Stomach smooth muscle (tissue), 2 donors: Measurements from ENCODE around the gene EPB41L2.

Experiments used
- H3K27ac ChIP-seq: one replicate; pipeline ENCODE4 v1.7.0; 2013; ENCODE audit warnings: mild to moderate bottlenecking, low read length, inconsistent platforms
- H3K27me3 ChIP-seq, 2 donors: one replicate each; pipeline ENCODE4 v1.7.0; 2013; ENCODE audit warnings: low read length in 2 of 2; ENCODE audit not compliant: insufficient read depth in 2 of 2, control insufficient read depth in 1 of 2
- H3K36me3 ChIP-seq, 2 donors: one replicate each; pipeline ENCODE4 v1.7.0; 2013; ENCODE audit warnings: low read length in 2 of 2; ENCODE audit not compliant: control insufficient read depth in 2 of 2, insufficient read depth in 2 of 2
- H3K4me1 ChIP-seq: one replicate; pipeline ENCODE4 v1.7.0; 2013; ENCODE audit warnings: low read length; ENCODE audit not compliant: control insufficient read depth, insufficient read depth
- H3K4me3 ChIP-seq, 2 donors: one replicate each; pipeline ENCODE4 v1.7.0; 2013; ENCODE audit warnings: low read length in 2 of 2
- H3K9ac ChIP-seq, 2 donors: one replicate each; pipeline ENCODE4 v1.7.0; 2013; ENCODE audit warnings: low read length in 2 of 2, mild to moderate bottlenecking in 1 of 2
- H3K9me3 ChIP-seq, 2 donors: one replicate each; pipeline ENCODE4 v1.7.0; 2013; ENCODE audit warnings: low read length in 2 of 2; ENCODE audit not compliant: control insufficient read depth in 2 of 2
- donor health status: healthy.
- donor health status: Pancreatic carcinoma.

EPB41L2 gene

GRCh38 chr6:130889423-130889822, 173.6 kb downstream of the EPB41L2 start:
- Histone ChIP-seq H3K36me3 (peaks cover 9 to 13% of the 10 kb centered on the region in 2 donors), H3K4me1 (no peaks in the 10 kb centered on the region), H3K9ac (no peak overlapping the region), H3K27ac (no peak overlapping the region), H3K4me3 (no peak overlapping the region), H3K27me3 (no peaks in the 10 kb centered on the region), H3K9me3 (no peaks in the 10 kb centered on the region)

DNA sequence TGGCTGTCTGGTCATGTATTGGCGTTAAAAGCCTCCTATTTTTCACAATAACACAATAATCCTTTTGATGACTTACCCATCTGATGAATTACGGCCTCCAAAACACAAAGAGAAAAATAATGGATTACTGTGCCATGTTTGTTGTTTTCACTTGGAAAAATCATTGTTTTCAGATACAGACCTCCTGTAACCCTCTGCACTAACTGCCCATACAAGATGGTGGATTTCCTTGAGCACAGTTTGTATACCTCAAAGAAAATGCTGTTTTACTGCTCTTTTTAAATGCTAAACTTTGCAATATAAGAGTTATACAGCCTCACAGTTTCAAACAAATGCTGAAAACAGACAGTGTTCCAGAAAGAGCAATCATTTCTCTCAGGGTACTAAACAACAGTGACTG, 174.8 kb downstream of the EPB41L2 start:
- H3K27me3 ChIP-seq: no peaks in the 10 kb centered on the region
- H3K27ac ChIP-seq: no peak overlapping the region
- H3K9ac ChIP-seq: no peak overlapping the region
- H3K9me3 ChIP-seq: no peaks in the 10 kb centered on the region
- H3K36me3 ChIP-seq: peaks cover 5 to 7% of the 10 kb centered on the region in 2 donors
- H3K4me1 ChIP-seq: no peaks in the 10 kb centered on the region
- H3K4me3 ChIP-seq: no peak overlapping the region

DNA sequence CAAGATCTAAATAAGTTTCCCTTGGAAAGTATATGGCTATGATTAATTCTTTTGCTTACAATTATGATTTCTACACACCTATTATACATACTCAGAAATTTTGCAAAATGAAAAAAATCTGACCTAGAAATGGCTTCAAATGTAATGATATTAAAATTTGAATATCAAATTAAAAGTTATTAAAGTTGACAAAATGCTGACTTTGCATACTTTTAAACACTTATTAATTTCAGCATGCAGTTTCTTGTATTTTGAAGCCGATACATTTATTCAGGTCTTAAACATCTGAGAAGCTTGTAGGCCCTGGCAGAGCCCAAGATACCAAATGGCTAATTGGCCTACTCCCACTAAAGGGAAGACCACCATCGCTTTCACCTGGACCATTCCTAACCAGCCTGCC, 176.1 kb downstream of the EPB41L2 start:
- H3K4me3 ChIP-seq: no peak overlapping the region
- H3K27me3 ChIP-seq: no peaks in the 10 kb centered on the region
- H3K4me1 ChIP-seq: no peaks in the 10 kb centered on the region
- peaks cover 3 to 15% of the 10 kb centered on the region in 2 donors for H3K36me3 ChIP-seq
- no peak overlapping the region for H3K9ac ChIP-seq
- no peaks in the 10 kb centered on the region for H3K9me3 ChIP-seq
- no peak overlapping the region for H3K27ac ChIP-seq

- H3K9ac ChIP-seq: no peak overlapping the region
- no peak overlapping the region for H3K27ac ChIP-seq
- H3K4me1 ChIP-seq: no peaks in the 10 kb centered on the region
- H3K9me3 ChIP-seq: no peaks in the 10 kb centered on the region
- no peaks in the 10 kb centered on the region for H3K27me3 ChIP-seq
- no peak overlapping the region for H3K4me3 ChIP-seq
- peaks cover 2 to 15% of the 10 kb centered on the region in 2 donors for H3K36me3 ChIP-seq
Measured at GRCh38 chr6:130885392-130886192, 177.5 kb downstream of the EPB41L2 start.

DNA sequence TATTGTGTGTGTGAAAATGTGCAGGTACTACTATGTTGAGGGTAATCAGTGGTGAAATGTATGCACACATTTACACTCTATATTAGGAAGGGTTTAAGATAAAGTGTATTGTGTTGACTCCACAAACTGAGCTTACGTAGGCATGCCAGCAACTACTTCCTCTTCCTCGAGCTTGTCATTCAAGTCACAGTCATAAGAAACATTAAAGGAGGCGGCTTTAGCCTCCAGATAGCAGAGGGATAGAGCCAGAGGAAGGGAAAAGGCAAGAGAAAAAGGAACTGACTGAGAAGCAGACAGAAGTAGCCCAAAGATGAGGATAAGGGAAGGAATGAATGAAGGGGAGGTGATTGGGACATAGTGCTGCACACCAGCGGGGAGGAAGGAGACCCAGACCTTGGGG, 180.7 kb downstream of the EPB41L2 start:
- H3K9ac ChIP-seq: no peak overlapping the region
- H3K36me3 ChIP-seq: peaks cover 5 to 15% of the 10 kb centered on the region in 2 donors
- H3K9me3 ChIP-seq: no peaks in the 10 kb centered on the region
- H3K4me1 ChIP-seq: no peaks in the 10 kb centered on the region
- H3K4me3 ChIP-seq: no peak overlapping the region
- no peaks in the 10 kb centered on the region for H3K27me3 ChIP-seq
- no peak overlapping the region for H3K27ac ChIP-seq

DNA sequence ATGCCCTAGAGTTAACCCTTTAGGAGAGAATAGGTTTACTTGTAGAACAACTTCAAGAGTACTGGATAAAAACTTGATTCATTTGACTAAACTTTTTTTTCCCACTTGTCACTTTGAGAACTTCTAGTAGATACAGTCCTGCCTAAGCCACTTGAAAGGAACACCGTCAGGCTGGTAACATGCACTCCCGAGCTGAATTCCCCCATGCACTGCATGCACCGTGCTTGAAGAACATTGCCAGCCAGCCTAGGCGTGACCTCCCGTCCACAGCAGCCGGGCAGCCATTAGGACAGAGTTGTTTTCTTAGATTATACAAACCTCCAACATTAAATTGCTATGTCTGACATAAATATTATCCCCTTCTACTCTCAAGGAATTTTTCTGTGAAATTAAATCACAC, 183.2 kb downstream of the EPB41L2 start:
- Histone ChIP-seq H3K4me1 (no peaks in the 10 kb centered on the region), H3K27me3 (no peaks in the 10 kb centered on the region), H3K9ac (no peak overlapping the region), H3K4me3 (no peak overlapping the region), H3K36me3 (peaks cover 5 to 15% of the 10 kb centered on the region in 2 donors), H3K9me3 (no peaks in the 10 kb centered on the region), H3K27ac (no peak overlapping the region)

GRCh38 chr6:130873746-130874145, 189.3 kb downstream of the EPB41L2 start:
- no peaks in the 10 kb centered on the region for H3K4me1 ChIP-seq
- no peaks in the 10 kb centered on the region for H3K9me3 ChIP-seq
- no peak overlapping the region for H3K4me3 ChIP-seq
- no peak overlapping the region for H3K27ac ChIP-seq
- H3K9ac ChIP-seq: no peak overlapping the region
- H3K27me3 ChIP-seq: no peaks in the 10 kb centered on the region
- peaks cover 7 to 9% of the 10 kb centered on the region in 2 donors for H3K36me3 ChIP-seq

- H3K4me1 ChIP-seq: no peaks in the 10 kb centered on the region
Measured at GRCh38 chr6:130872250-130873095, 190.6 kb downstream of the EPB41L2 start.

DNA sequence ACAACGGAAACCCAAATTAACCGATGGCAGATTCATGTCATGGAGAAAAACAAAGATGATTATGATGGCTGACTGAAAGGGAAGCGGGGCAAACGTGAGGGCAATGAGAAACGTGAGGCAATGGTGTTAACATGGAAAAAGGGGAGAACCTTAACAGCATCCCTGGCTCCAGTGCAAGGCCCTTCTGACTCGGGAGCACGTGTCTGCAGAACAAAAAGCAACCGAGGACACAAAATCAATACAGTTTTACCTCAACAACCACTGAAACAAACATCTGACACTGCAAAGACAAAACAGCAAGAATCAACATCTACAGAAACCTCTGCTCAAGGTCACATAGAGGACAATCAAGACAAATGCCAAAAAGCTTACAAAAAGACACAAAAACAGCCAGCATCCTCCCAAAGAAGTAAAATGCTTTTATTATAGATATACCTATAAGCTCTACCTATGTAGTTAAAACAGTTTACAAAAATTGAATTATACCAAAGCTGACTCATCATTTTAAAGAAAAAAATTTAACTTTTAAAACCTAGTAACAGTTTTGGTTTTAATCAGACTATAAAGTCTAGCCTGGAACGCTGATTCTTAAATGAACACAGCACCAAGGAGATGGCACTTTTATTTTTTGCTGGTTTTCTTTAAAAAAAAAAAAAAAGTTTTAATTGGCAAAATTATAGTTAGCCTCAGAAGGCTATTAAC, 192.7 kb downstream of the EPB41L2 start:
- H3K9me3 ChIP-seq: no peaks in the 10 kb centered on the region
- H3K4me3 ChIP-seq: no peak overlapping the region
- no peaks in the 10 kb centered on the region for H3K27me3 ChIP-seq
- no peaks in the 10 kb centered on the region for H3K4me1 ChIP-seq
- H3K27ac ChIP-seq: no peak overlapping the region
- peaks cover 7 to 18% of the 10 kb centered on the region in 2 donors for H3K36me3 ChIP-seq
- no peak overlapping the region for H3K9ac ChIP-seq

More at GRCh38 chr6:130872250-130873095, 190.6 kb downstream of the EPB41L2 start:
- H3K36me3 ChIP-seq: peaks cover 7 to 9% of the 10 kb centered on the region in 2 donors
- no peaks in the 10 kb centered on the region for H3K9me3 ChIP-seq
- no peak overlapping the region for H3K9ac ChIP-seq
- no peak overlapping the region for H3K27ac ChIP-seq
- H3K4me3 ChIP-seq: no peak overlapping the region
- no peaks in the 10 kb centered on the region for H3K27me3 ChIP-seq

DNA sequence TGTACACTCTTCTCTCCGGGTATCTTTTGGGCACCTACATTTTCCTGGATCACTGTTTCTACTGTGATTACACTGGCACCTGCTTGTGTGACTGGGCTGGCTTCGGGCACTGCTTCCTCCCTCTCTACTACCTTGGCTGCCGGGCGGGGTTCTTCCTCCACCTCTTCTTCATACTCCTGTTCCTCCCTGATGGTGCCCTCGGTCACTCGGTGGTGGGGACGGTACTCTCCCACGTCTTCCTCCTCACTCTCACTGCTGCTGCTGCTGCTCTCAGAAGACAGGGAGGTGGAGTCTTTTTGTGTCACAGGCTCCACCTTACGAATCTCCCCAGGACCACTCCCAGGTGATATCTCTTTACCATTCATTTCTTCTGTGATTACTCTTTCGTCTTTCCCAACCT, 193.4 kb downstream of the EPB41L2 start:
- H3K9me3 ChIP-seq: no peaks in the 10 kb centered on the region
- no peak overlapping the region for H3K27ac ChIP-seq
- H3K27me3 ChIP-seq: no peaks in the 10 kb centered on the region
- H3K4me3 ChIP-seq: no peak overlapping the region
- peaks cover 11 to 20% of the 10 kb centered on the region in 2 donors for H3K36me3 ChIP-seq
- H3K9ac ChIP-seq: no peak overlapping the region
- H3K4me1 ChIP-seq: no peaks in the 10 kb centered on the region
